Mammary epithelial cell (primary cell): Measurements from ENCODE around the gene FHOD1.

Experiments used
- EZH2 ChIP-seq: IDR thresholded peaks from 2 replicates; pipeline ENCODE4 v1.6.1; 2012; ENCODE audit warnings: low read length, inconsistent platforms, borderline replicate concordance
- TF ChIP-seq, protein P1 (sequence below), 2 donors: IDR thresholded peaks in 1 of 2; conservative IDR thresholded peaks in 1 of 2; 2 replicates each; pipeline ENCODE4 v1.5.1; 2011 to 2012; ENCODE audit warnings: inconsistent platforms in 2 of 2, low read length in 2 of 2, mild to moderate bottlenecking in 2 of 2, control low read depth in 1 of 2, low read depth in 1 of 2; ENCODE audit not compliant: insufficient read depth in 1 of 2; ENCODE audit errors: extremely low read depth in 1 of 2

GRCh38 chr16:67228905-67229304 lies 18.4 kb downstream of the FHOD1 start:
- TF ChIP-seq, protein P1, sequence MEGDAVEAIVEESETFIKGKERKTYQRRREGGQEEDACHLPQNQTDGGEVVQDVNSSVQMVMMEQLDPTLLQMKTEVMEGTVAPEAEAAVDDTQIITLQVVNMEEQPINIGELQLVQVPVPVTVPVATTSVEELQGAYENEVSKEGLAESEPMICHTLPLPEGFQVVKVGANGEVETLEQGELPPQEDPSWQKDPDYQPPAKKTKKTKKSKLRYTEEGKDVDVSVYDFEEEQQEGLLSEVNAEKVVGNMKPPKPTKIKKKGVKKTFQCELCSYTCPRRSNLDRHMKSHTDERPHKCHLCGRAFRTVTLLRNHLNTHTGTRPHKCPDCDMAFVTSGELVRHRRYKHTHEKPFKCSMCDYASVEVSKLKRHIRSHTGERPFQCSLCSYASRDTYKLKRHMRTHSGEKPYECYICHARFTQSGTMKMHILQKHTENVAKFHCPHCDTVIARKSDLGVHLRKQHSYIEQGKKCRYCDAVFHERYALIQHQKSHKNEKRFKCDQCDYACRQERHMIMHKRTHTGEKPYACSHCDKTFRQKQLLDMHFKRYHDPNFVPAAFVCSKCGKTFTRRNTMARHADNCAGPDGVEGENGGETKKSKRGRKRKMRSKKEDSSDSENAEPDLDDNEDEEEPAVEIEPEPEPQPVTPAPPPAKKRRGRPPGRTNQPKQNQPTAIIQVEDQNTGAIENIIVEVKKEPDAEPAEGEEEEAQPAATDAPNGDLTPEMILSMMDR (conservative IDR thresholded peaks at IDR 0.05 in 1 of 2, IDR thresholded peaks at IDR 0.05 in 1 of 2; ENCODE audit: extremely low read depth in 1 of 2, insufficient read depth in 1 of 2, low read depth in 1 of 2, low read length in 2 of 2) = no peak
- TF ChIP-seq EZH2 = no peak
